ENCODE results near the gene MYL1. TPM values are rescaled to one million over a fixed set of nuclear protein-coding genes. Genes with fewer than 3 reads are reported as not detected.

MYL1 gene
- total and polyA plus RNA-seq, 9 donors = 0.62 TPM; not detected in 8

GRCh38 chr2:210303498-210303897 lies 11.5 kb downstream of the MYL1 start:
- no peak for TF ChIP-seq CTCF (IDR thresholded peaks at IDR 0.05)
- TF ChIP-seq EP300 (IDR thresholded peaks at IDR 0.05) = no peak
- no peak for TF ChIP-seq POLR2A (IDR thresholded peaks at IDR 0.05)
- H3K4me1 ChIP-seq (ENCODE audit: insufficient read depth) = no peaks in the 10 kb centered on the region
- no peaks in the 10 kb centered on the region for H3K36me3 ChIP-seq
- no peak overlapping the region for H3K27ac ChIP-seq
- WGBS, 3 donors = 89 to 96% (median 90%) methylated on average over 3 of the region's 3 CpGs
- intact Hi-C loops (cut with DNase I) = no loop called here
- no peaks in the 10 kb centered on the region for H3K27me3 ChIP-seq
- H3K4me3 ChIP-seq = no peak overlapping the region
- no peaks in the 10 kb centered on the region for H3K9me3 ChIP-seq
- DNase-seq = no peak

GRCh38 chr2:210302326-210302725 lies 12.6 kb downstream of the MYL1 start:
- H3K27me3 ChIP-seq = no peaks in the 10 kb centered on the region
- TF ChIP-seq EP300 (IDR thresholded peaks at IDR 0.05) (no peak), CTCF (IDR thresholded peaks at IDR 0.05) (no peak), POLR2A (IDR thresholded peaks at IDR 0.05) (no peak)
- 48 to 60% (median 57%) methylated on average over 3 of the region's 3 CpGs for WGBS, 3 donors
- H3K27ac ChIP-seq = no peak overlapping the region
- DNase-seq = no peak
- no peaks in the 10 kb centered on the region for H3K9me3 ChIP-seq
- intact Hi-C loops (cut with DNase I) = no loop called here
- no peak overlapping the region for H3K4me3 ChIP-seq
- H3K36me3 ChIP-seq = no peaks in the 10 kb centered on the region
- H3K4me1 ChIP-seq (ENCODE audit: insufficient read depth) = no peaks in the 10 kb centered on the region

GRCh38 chr2:210299866-210300373 lies 15.1 kb downstream of the MYL1 start:
- DNase-seq = no peak
- Histone ChIP-seq H3K4me1 (ENCODE audit: insufficient read depth) (no peaks in the 10 kb centered on the region), H3K36me3 (no peaks in the 10 kb centered on the region), H3K27me3 (no peaks in the 10 kb centered on the region), H3K4me3 (no peak overlapping the region), H3K9me3 (no peaks in the 10 kb centered on the region), H3K27ac (no peak overlapping the region)
- no peak for TF ChIP-seq EP300 (IDR thresholded peaks at IDR 0.05)
- no peak for TF ChIP-seq CTCF (IDR thresholded peaks at IDR 0.05)
- no peak for TF ChIP-seq POLR2A (IDR thresholded peaks at IDR 0.05)
- WGBS, 3 donors = 66 to 67% (median 67%) methylated on average over 3 of the region's 3 CpGs
- intact Hi-C loops (cut with DNase I) = no loop called here

- no peaks in the 10 kb centered on the region for H3K4me1 ChIP-seq (ENCODE audit: insufficient read depth)
- H3K4me3 ChIP-seq = no peak overlapping the region
- no peaks in the 10 kb centered on the region for H3K9me3 ChIP-seq
- TF ChIP-seq CTCF (IDR thresholded peaks at IDR 0.05) (no peak), EP300 (IDR thresholded peaks at IDR 0.05) (no peak), POLR2A (IDR thresholded peaks at IDR 0.05) (no peak)
- WGBS, 3 donors = 85 to 91% (median 88%) methylated on average over 2 of the region's 2 CpGs
- no peak overlapping the region for H3K27ac ChIP-seq
- no peaks in the 10 kb centered on the region for H3K36me3 ChIP-seq
- intact Hi-C loops (cut with DNase I) = no loop called here
- no peak for DNase-seq
- no peaks in the 10 kb centered on the region for H3K27me3 ChIP-seq
These were observed 26.6 kb downstream of the MYL1 start for GRCh38 chr2:210288408-210288807.

Data from ovary (tissue), 9 donors.